Subcutaneous abdominal adipose tissue (tissue), 5 donors: ENCODE results near the gene TAF13.
"Not testable (repeated sequence)": the region's sequence is repeated elsewhere in the genome, so short reads cannot be mapped to it uniquely, and the experiment has no call there.

ENCODE experiments used
- H3K27ac ChIP-seq: one replicate; pipeline ENCODE4 v1.7.0; 2013; ENCODE audit warnings: low read depth, mild to moderate bottlenecking, inconsistent platforms, low read length, moderate library complexity
- H3K27me3 ChIP-seq, 5 donors: one replicate each; pipeline ENCODE4 v1.7.0; 2013; ENCODE audit warnings: low read length in 5 of 5, inconsistent platforms in 1 of 5; ENCODE audit not compliant: control insufficient read depth in 5 of 5, insufficient read depth in 4 of 5
- H3K36me3 ChIP-seq, 5 donors: one replicate each; pipeline ENCODE4 v1.7.0; 2013; ENCODE audit warnings: low read length in 5 of 5; ENCODE audit not compliant: control insufficient read depth in 5 of 5, insufficient read depth in 5 of 5
- H3K4me1 ChIP-seq, 5 donors: one replicate each; pipeline ENCODE4 v1.7.0; 2013; ENCODE audit warnings: low read length in 5 of 5, mild to moderate bottlenecking in 3 of 5, moderate library complexity in 1 of 5; ENCODE audit not compliant: control insufficient read depth in 5 of 5, insufficient read depth in 5 of 5
- H3K4me3 ChIP-seq, 5 donors: one replicate each; pipeline ENCODE4 v1.7.0; 2013; ENCODE audit warnings: low read length in 5 of 5, low read depth in 1 of 5
- H3K9ac ChIP-seq, 5 donors: one replicate each; pipeline ENCODE4 v1.7.0; 2013; ENCODE audit warnings: low read length in 5 of 5, mild to moderate bottlenecking in 4 of 5, moderate library complexity in 3 of 5
- H3K9me3 ChIP-seq, 5 donors: one replicate each; pipeline ENCODE4 v1.7.0; 2013; ENCODE audit warnings: low read length in 5 of 5; ENCODE audit not compliant: control insufficient read depth in 5 of 5
- donor health status: healthy.
- donor health status: healthy.
- donor health status: healthy.
- donor health status: healthy.
- donor health status: healthy.

Gene TAF13

DNA sequence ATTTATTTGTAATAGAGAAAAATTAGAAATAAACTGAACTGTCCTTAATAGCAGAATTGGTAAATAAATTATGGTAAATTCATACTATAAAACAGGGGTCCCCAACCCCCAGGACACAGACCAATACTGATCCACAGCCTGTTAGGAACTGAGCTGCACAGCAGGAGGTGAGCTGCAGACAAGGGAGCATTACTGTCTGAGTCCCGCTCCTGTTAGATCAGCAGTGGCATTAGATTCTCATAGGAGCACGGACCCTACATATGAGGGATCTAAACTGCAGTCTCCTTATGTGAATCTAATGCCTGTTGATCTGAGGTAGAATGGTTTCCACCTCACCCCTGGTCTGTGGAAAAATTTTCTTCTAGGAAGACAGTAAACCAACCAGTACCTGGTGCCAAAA, 41.4 kb downstream of the TAF13 start:
- Histone ChIP-seq H3K36me3 (no peaks in the 10 kb centered on the region), H3K4me1 (no peaks in the 10 kb centered on the region), H3K27ac (no peak overlapping the region), H3K27me3 (no peaks in the 10 kb centered on the region), H3K4me3 (no peak overlapping the region), H3K9me3 (no peaks in the 10 kb centered on the region), H3K9ac (no peak overlapping the region)

DNA sequence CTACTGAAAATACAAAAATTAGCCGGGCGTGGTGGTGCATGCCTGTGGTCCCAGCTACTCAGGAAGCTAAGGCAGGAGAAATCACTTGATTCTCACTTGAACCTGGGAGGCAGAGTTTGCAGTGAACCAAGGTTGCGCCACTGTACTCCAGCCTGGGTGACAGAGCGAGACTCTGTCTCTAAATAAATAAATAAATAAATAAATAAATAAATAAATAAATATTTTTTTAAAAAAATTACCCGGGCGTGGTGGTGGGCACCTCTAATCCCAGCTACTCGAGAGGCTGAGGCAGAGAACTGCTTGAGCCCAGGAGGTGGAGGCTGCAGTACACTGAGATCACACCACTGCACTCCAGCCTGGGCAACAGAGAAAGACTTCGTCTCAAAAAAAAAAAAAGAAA, 46.3 kb downstream of the TAF13 start:
- H3K27ac ChIP-seq, H3K27me3 ChIP-seq, H3K4me1 ChIP-seq, H3K36me3 ChIP-seq, H3K9me3 ChIP-seq, H3K9ac ChIP-seq, H3K4me3 ChIP-seq: not testable (repeated sequence)

DNA sequence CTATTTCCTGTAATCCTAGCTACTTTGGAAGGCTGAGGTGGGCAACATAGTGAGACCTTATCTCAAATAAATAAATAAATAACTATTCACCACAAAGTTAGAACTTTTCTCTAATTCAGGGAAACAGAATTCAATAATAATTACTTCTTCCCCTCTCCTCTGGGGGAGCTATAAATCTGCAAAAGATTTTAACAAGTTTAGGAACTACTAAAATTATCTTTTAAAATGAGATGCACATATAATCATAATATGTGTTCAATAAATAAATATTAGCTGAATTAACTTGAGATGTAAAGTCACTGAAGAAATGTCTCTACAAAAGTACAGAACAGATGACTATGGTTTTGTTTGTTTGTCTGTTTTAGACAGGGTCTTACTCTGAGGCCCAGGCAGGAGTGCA, 48.0 kb downstream of the TAF13 start:
- Histone ChIP-seq H3K27me3 (no peaks in the 10 kb centered on the region), H3K27ac (no peak overlapping the region), H3K36me3 (no peaks in the 10 kb centered on the region), H3K4me1 (no peaks in the 10 kb centered on the region), H3K9me3 (no peaks in the 10 kb centered on the region), H3K4me3 (no peak overlapping the region), H3K9ac (no peak overlapping the region)

DNA sequence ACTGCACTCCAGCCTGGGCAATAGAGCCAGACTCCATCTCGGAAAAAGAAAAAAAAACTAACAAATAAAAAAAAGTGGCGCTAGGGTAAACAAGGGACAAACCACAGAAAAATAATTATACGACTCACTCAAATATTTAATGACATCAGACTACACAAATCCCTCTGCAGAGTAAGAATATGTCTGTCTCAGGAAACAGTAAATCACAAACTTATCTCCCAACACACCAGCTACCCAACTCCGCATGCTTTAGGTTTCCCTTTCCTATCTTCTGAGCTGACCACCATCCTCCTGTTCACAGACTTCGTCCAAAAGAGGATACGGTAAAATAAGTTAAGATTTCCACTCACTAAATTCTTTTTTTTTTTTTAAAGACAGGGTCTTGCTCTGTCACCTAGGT, 50.1 kb downstream of the TAF13 start:
- no peaks in the 10 kb centered on the region for H3K4me1 ChIP-seq
- H3K9me3 ChIP-seq: no peaks in the 10 kb centered on the region
- no peak overlapping the region for H3K4me3 ChIP-seq
- H3K9ac ChIP-seq: no peak overlapping the region
- no peaks in the 10 kb centered on the region for H3K27me3 ChIP-seq
- H3K36me3 ChIP-seq: peaks cover 0 to 6% (median 0%) of the 10 kb centered on the region in 5 donors
- H3K27ac ChIP-seq: no peak overlapping the region

DNA sequence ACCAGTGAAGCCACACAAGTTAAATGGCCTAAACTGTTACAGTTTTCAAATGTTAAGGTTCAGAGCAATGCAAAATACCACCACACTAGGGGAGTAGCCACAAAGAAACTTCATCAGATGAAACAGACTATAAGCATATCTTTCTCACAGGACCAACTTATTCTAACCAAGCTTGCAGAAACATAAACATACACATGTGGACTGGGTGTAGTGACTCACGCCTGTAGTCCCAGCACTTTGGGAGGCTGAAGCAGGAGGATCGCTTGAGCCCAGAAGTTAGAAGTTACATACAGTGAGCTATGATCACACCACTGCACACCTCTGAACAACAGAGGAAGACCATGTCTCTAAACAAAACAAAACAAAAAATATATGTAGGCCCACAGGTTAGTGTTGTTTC, 51.2 kb downstream of the TAF13 start:
- Histone ChIP-seq H3K27me3 (no peaks in the 10 kb centered on the region), H3K4me3 (no peak overlapping the region), H3K9ac (no peak overlapping the region), H3K36me3 (peaks cover 0 to 6% (median 0%) of the 10 kb centered on the region in 5 donors), H3K4me1 (no peaks in the 10 kb centered on the region), H3K27ac (no peak overlapping the region), H3K9me3 (no peaks in the 10 kb centered on the region)

DNA sequence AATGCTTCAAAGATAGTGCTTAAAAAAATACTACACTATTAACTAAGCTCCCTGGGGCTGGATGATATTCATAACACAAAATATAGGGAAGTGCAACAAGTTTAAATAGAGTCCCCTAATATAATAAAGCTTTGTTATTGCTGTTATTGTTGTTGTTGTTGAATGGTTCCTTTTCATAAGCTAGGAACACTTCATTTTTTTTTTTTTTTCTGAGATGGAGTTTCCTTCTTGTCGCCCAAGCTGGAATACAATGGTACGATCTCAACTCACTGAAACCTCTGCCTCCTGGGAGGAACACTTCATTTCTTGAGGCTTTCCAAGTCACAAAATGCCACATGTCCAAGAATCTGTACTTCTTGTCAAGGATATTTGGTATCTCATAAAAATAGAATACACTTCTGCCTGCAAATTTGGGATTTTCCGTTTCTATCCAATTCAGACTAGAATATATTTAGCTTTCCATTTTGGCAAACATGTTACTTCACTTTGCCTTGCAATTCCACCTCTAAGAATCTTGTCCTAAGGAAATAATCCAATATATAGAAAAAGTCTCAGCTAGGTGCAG, 55.0 kb downstream of the TAF13 start:
- no peak overlapping the region for H3K27ac ChIP-seq
- H3K36me3 ChIP-seq: peaks cover 6 to 19% (median 9%) of the 10 kb centered on the region in 5 donors
- no peaks in the 10 kb centered on the region for H3K27me3 ChIP-seq
- H3K4me3 ChIP-seq: no peak overlapping the region
- no peak overlapping the region for H3K9ac ChIP-seq
- no peaks in the 10 kb centered on the region for H3K9me3 ChIP-seq
- no peaks in the 10 kb centered on the region for H3K4me1 ChIP-seq

DNA sequence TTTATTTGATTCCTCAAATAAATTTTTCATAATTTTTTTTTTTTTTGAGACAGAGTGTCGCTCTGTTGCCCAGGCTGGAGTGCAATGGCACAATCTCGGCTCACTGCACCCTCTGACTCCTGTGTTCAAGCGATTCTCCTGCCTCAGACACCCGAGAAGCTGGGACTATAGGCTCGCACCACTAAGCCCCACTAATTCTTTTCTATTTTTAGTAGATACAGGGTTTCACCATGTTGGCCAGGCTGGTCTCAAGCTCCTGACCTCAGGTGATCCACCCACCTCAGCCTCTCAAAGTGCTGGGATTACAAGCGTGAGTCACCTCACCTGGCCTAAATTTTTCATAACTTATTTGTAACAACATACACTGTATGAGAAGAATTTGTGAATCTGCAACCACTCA, 58.1 kb downstream of the TAF13 start:
- H3K27me3 ChIP-seq, H3K9ac ChIP-seq, H3K9me3 ChIP-seq, H3K4me1 ChIP-seq, H3K4me3 ChIP-seq, H3K27ac ChIP-seq: not testable (repeated sequence)
- H3K36me3 ChIP-seq: peaks cover 12 to 29% (median 18%) of the 10 kb centered on the region in 5 donors

DNA sequence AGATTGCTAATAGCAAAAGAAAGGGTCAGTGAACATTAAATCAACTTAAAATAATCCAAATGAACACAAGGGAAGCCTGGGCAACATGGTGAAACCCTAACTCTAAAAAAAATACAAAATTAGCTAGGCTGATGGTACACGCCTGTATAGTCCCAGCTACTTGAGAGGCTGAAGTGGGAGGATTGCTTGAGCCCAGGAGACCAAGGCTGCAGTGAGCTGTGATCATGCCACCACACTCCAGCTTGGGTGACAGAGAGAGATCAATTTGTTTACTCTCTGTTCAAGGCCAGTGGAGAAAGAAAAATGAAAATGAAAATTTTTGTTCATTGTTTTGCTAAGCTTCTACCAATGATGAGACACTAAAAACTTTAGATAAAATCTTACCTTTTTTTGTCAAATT, 58.7 kb downstream of the TAF13 start:
- Histone ChIP-seq H3K4me3 (no peak overlapping the region), H3K9me3 (no peaks in the 10 kb centered on the region), H3K36me3 (peaks cover 15 to 32% (median 21%) of the 10 kb centered on the region in 5 donors), H3K27me3 (no peaks in the 10 kb centered on the region), H3K4me1 (no peaks in the 10 kb centered on the region), H3K27ac (no peak overlapping the region), H3K9ac (no peak overlapping the region)
